HG03378 (cell line): Measurements from ENCODE around the gene SEC14L3.

ENCODE experiments used
- ATAC-seq: cut with Tn5 transposase; IDR thresholded peaks from one replicate; pipeline ENCODE4 v1.9.1; 2021; ENCODE audit warnings: mild to moderate bottlenecking, moderate library complexity; ENCODE audit not compliant: unreplicated experiment

SEC14L3 gene

GRCh38 chr22:30447656-30448055, 24.2 kb downstream of the SEC14L3 start:
- ATAC-seq = no peak

GRCh38 chr22:30445438-30446145, 26.2 kb downstream of the SEC14L3 start:
- ATAC-seq = no peak

- no peak for ATAC-seq
Observed at GRCh38 chr22:30444632-30445437, 27.0 kb downstream of the SEC14L3 start.

GRCh38 chr22:30441088-30441487, 30.7 kb downstream of the SEC14L3 start:
- no peak for ATAC-seq

- ATAC-seq = no peak
Observed at GRCh38 chr22:30439836-30440235, 32.0 kb downstream of the SEC14L3 start.

- ATAC-seq = no peak
Observed at GRCh38 chr22:30439226-30439625, 32.6 kb downstream of the SEC14L3 start.

- ATAC-seq = no peak
Observed at GRCh38 chr22:30438559-30438958, 33.3 kb downstream of the SEC14L3 start.

GRCh38 chr22:30436196-30436595, 35.6 kb downstream of the SEC14L3 start:
- ATAC-seq = no peak

GRCh38 chr22:30435674-30436126, 36.1 kb downstream of the SEC14L3 start:
- no peak for ATAC-seq

- no peak for ATAC-seq
Observed at GRCh38 chr22:30434843-30435242, 37.0 kb downstream of the SEC14L3 start.

- no peak for ATAC-seq
Observed at GRCh38 chr22:30433773-30434172, 38.0 kb downstream of the SEC14L3 start.

GRCh38 chr22:30433227-30433626, 38.6 kb downstream of the SEC14L3 start:
- ATAC-seq = no peak

GRCh38 chr22:30432520-30432919, 39.3 kb downstream of the SEC14L3 start:
- no peak for ATAC-seq

GRCh38 chr22:30432096-30432495, 39.7 kb downstream of the SEC14L3 start:
- ATAC-seq = no peak

- no peak for ATAC-seq
Observed at GRCh38 chr22:30430933-30431332, 40.9 kb downstream of the SEC14L3 start.

GRCh38 chr22:30429887-30430286, 41.9 kb downstream of the SEC14L3 start:
- no peak for ATAC-seq

- ATAC-seq = no peak
Observed at GRCh38 chr22:30427871-30428270, 43.9 kb downstream of the SEC14L3 start.

GRCh38 chr22:30426388-30427353, 45.1 kb downstream of the SEC14L3 start:
- no peak for ATAC-seq

- no peak for ATAC-seq
Observed at GRCh38 chr22:30425616-30426387, 46.0 kb downstream of the SEC14L3 start, which contains the start of gene MTFP1. TSS of gene MTFP1 (plus strand) at chr22:30425768. CDS start at chr22:30425880, 112 bp downstream.

- no peak for ATAC-seq
Observed at GRCh38 chr22:30425327-30425615, 46.5 kb downstream of the SEC14L3 start.
